T47D (cell line): ENCODE results near the gene FAF2.

ENCODE experiments used
- DNase-seq, 2 experiments: peaks; one replicate each; pipeline versions ENCODE4 v3.0.0 to v3.0.0-alpha.2; 2011 to 2012; ENCODE audit warnings: low read depth in 1 of 2, low spot score in 1 of 2
- JUND ChIP-seq: IDR thresholded peaks from 2 replicates; pipeline ENCODE4 v1.6.1; 2012; ENCODE audit warnings: low read depth
- in situ Hi-C: cut with HindIII; loops from 2 replicates; pipeline ENCODE4 v1.10.0; 2016; ENCODE audit warnings: low sequenced_read_pairs, low pct_unique_long_range_greater_than_20kb

The FAF2 gene

GRCh38 chr5:176535101-176535663 lies 87.0 kb downstream of the FAF2 start:
- TF ChIP-seq JUND, result no peak
- in situ Hi-C loops, result no loop called here
- no peak for DNase-seq

GRCh38 chr5:176535664-176536131 lies 87.5 kb downstream of the FAF2 start:
- in situ Hi-C loops, result no loop called here
- no peak for TF ChIP-seq JUND

GRCh38 chr5:176536132-176536901 lies 88.1 kb downstream of the FAF2 start:
- no peak for TF ChIP-seq JUND
- in situ Hi-C loops, result no loop called here
- peak in 1 of 2 experiments; percentile 79 for DNase-seq

More at GRCh38 chr5:176535664-176536131, 87.5 kb downstream of the FAF2 start:
- no peak for DNase-seq

- DNase-seq, result peak; percentile 92 to 98
- no peak for TF ChIP-seq JUND
- in situ Hi-C loops, result no loop called here
Observed at GRCh38 chr5:176536902-176537553, 88.8 kb downstream of the FAF2 start, which contains the start of gene RNF44. Gene RNF44, minus strand, starts transcription at chr5:176537402. Its CDS starts 4,930 bp downstream, at chr5:176532472.

- peak; percentile 91 to 99 for DNase-seq
- no peak; the same call in 1 of the 2 replicates for TF ChIP-seq JUND
- in situ Hi-C loops, result no loop called here
Observed at GRCh38 chr5:176537554-176538229, 89.5 kb downstream of the FAF2 start.

- DNase-seq, result no peak
- in situ Hi-C loops, result no loop called here
- no peak for TF ChIP-seq JUND
Observed at GRCh38 chr5:176538230-176538988, 90.2 kb downstream of the FAF2 start.

- no peak for TF ChIP-seq JUND
- in situ Hi-C loops, result no loop called here
- DNase-seq, result no peak
Observed at GRCh38 chr5:176538989-176539384, 90.8 kb downstream of the FAF2 start.

GRCh38 chr5:176540476-176540899 lies 92.3 kb downstream of the FAF2 start:
- in situ Hi-C loops, result no loop called here
- no peak for TF ChIP-seq JUND
- no peak for DNase-seq

- in situ Hi-C loops, result no loop called here
- no peak for TF ChIP-seq JUND
- no peak for DNase-seq
Observed at GRCh38 chr5:176540956-176541337, 92.8 kb downstream of the FAF2 start.

- in situ Hi-C loops, result no loop called here
- DNase-seq, result peak in 1 of 2 experiments; percentile 54
- no peak for TF ChIP-seq JUND
Observed at GRCh38 chr5:176541338-176542134, 93.4 kb downstream of the FAF2 start.

- in situ Hi-C loops, result no loop called here
- no peak for TF ChIP-seq JUND
- no peak for DNase-seq
Observed at GRCh38 chr5:176542135-176542595, 94.0 kb downstream of the FAF2 start.
